B cell (primary cell): ENCODE results near the gene LARGE2. TPM values are rescaled to one million over a fixed set of nuclear protein-coding genes. Genes with fewer than 3 reads are reported as not detected.

Source experiments
- ATAC-seq: fragments of 200-7000 bp; cut with Tn5 transposase; one replicate; pipeline ENCODE4 v1.10.0; 2021; ENCODE audit warnings: low read depth, mild to moderate bottlenecking, moderate number of reproducible peaks, moderate library complexity
- CTCF ChIA-PET: fragments of 350-600 bp; sonication (Branson Sonifier 250); formaldehyde crosslinking; loops from one replicate; lab custom pipeline; 2021; ENCODE audit warnings: antibody characterized with exemption, inconsistent platforms; lab: Charles Lee
- POLR2A ChIA-PET: fragments of 350-600 bp; sonication (Branson Sonifier 250); formaldehyde crosslinking; loops from one replicate; lab custom pipeline; 2021; ENCODE audit warnings: antibody characterized with exemption; lab: Charles Lee
- DNase-seq: peaks from one replicate; pipeline ENCODE4 v3.0.0; 2013
- H2AFZ ChIP-seq: 2 replicates; pipeline ENCODE4 v1.6.1; 2012; ENCODE audit warnings: mild to moderate bottlenecking, low read depth, low read length; ENCODE audit not compliant: insufficient read depth, poor library complexity, severe bottlenecking
- H3K27ac ChIP-seq, 2 donors: 1 replicate in 1 of 2; 2 replicates in 1 of 2; pipeline ENCODE4 v1.5.1; 2012 to 2013; ENCODE audit warnings: low read length in 2 of 2, mild to moderate bottlenecking in 2 of 2, moderate library complexity in 1 of 2
- H3K27me3 ChIP-seq, 4 experiments: fragments of 200-600 bp in 1 of 4; sonication (generic) in 1 of 4; replicated peaks in 1 of 4; 1 replicate in 2 of 4; 2 replicates in 2 of 4; pipeline versions ENCODE4 v1.6.1 to v1.7.0; 2013 to 2016; ENCODE audit warnings: low read length in 3 of 4, mild to moderate bottlenecking in 2 of 4, mixed read lengths in 1 of 4, moderate library complexity in 1 of 4; ENCODE audit not compliant: insufficient read depth in 4 of 4, control insufficient read depth in 3 of 4; ENCODE audit errors: control extremely low read depth in 1 of 4
- H3K36me3 ChIP-seq, 2 experiments: replicated peaks in 1 of 2; 1 replicate in 1 of 2; 2 replicates in 1 of 2; pipeline versions ENCODE4 v1.6.1 to v1.7.1; 2013; ENCODE audit warnings: low read length in 1 of 2; ENCODE audit not compliant: insufficient read depth in 2 of 2, control insufficient read depth in 1 of 2; ENCODE audit errors: control extremely low read depth in 1 of 2, extremely low read depth in 1 of 2
- H3K4me1 ChIP-seq, 2 donors: fragments of 200-600 bp in 1 of 2; sonication (generic) in 1 of 2; 1 replicate in 1 of 2; 2 replicates in 1 of 2; pipeline versions ENCODE4 v1.5.1 to v1.6.1; 2013 to 2017; ENCODE audit warnings: low read length in 2 of 2; ENCODE audit not compliant: control insufficient read depth in 2 of 2, insufficient read depth in 2 of 2
- H3K4me2 ChIP-seq: replicated peaks from 2 replicates; pipeline ENCODE3; 2012; ENCODE audit warnings: mild to moderate bottlenecking, low read depth, low read length; ENCODE audit not compliant: poor library complexity, severe bottlenecking
- H3K4me3 ChIP-seq, 5 experiments: fragments of 200-600 bp in 1 of 5; sonication (generic) in 1 of 5; 1 replicate in 3 of 5; 2 replicates in 2 of 5; pipeline versions ENCODE4 v1.5.1 to v1.7.0; 2011 to 2016; ENCODE audit warnings: low read length in 4 of 5, mild to moderate bottlenecking in 4 of 5, low read depth in 2 of 5, control low read depth in 1 of 5, moderate library complexity in 1 of 5; ENCODE audit not compliant: insufficient read depth in 1 of 5; ENCODE audit errors: control extremely low read depth in 1 of 5, extremely low read depth in 1 of 5
- H3K79me2 ChIP-seq: fragments of 200-600 bp; sonication (generic); one replicate; pipeline ENCODE4 v1.6.0; 2016; ENCODE audit warnings: low read length; ENCODE audit not compliant: control insufficient read depth, insufficient read depth
- H3K9ac ChIP-seq: fragments of 200-600 bp; sonication (generic); 2 replicates; pipeline ENCODE4 v1.6.1; 2017; ENCODE audit warnings: mild to moderate bottlenecking, low read length, moderate library complexity
- H3K9me3 ChIP-seq, 3 donors: one replicate each; pipeline versions ENCODE4 v1.6.1 to v1.7.1; 2013; ENCODE audit warnings: low read length in 2 of 3; ENCODE audit not compliant: control insufficient read depth in 2 of 3, insufficient read depth in 1 of 3; ENCODE audit errors: control extremely low read depth in 1 of 3
- H4K20me1 ChIP-seq: 2 replicates; pipeline ENCODE4 v1.6.0; 2012; ENCODE audit warnings: mild to moderate bottlenecking, low read length; ENCODE audit not compliant: insufficient read depth, control insufficient read depth, poor library complexity, severe bottlenecking
- H3K27ac Mint-ChIP-seq: one replicate; pipeline ENCODE4 v1.8.0; 2021; ENCODE audit warnings: mixed read lengths
- H3K27me3 Mint-ChIP-seq: one replicate; pipeline ENCODE4 v1.8.0; 2021; ENCODE audit warnings: mixed read lengths
- H3K4me1 Mint-ChIP-seq: one replicate; pipeline ENCODE4 v1.8.0; 2021; ENCODE audit warnings: mixed read lengths
- H3K4me3 Mint-ChIP-seq: one replicate; pipeline ENCODE4 v1.8.0; 2021; ENCODE audit warnings: mixed read lengths
- H3K9me3 Mint-ChIP-seq: one replicate; pipeline ENCODE4 v1.8.0; 2022; ENCODE audit warnings: mixed read lengths; ENCODE audit not compliant: insufficient read depth
- EZH2 ChIP-seq: IDR thresholded peaks from 2 replicates; pipeline ENCODE4 v1.6.1; 2012; ENCODE audit warnings: borderline replicate concordance, low read depth, mild to moderate bottlenecking, moderate library complexity, low read length; ENCODE audit not compliant: insufficient read depth, poor library complexity, severe bottlenecking
- WGBS: methylation state at CpG from one replicate; pipeline ENCODE4 v1.1.5; 2013; ENCODE audit warnings: missing lambda C conversion rate; ENCODE audit not compliant: insufficient coverage; 5-methylcytosine and 5-hydroxymethylcytosine counted together
- intact Hi-C: fragments of 100-400 bp; cut with micrococcal nuclease; formaldehyde crosslinking; loops from one replicate; pipeline ENCODE4 v1.10.0; 2022
- polyA plus RNA-seq: library from polyadenylated mRNA; depleted of rRNA; stranded (reverse); fragments of >200 nt; gene quantifications from 2 replicates; pipeline ENCODE4 v1.2.3, GENCODE V29; 2012
- total RNA-seq, 2 donors: library from RNA; stranded (reverse); fragments of 120-200 nt in 1 of 2; gene quantifications; 1 replicate in 1 of 2; 2 replicates in 1 of 2; pipeline versions ENCODE4 v1.2.3 to v1.2.4, GENCODE V29; 2013 to 2022
- TF ChIP-seq, protein P1 (sequence below): fragments of 200-600 bp; IDR thresholded peaks from one replicate; pipeline ENCODE4 v1.8.0; 2022; ENCODE audit warnings: antibody characterized with exemption, mild to moderate bottlenecking

The LARGE2 gene
- total and polyA plus RNA-seq, 2 donors (not counting 1 experiment from before 2014, with no cell fraction given) = 109 to 264 TPM

DNA sequence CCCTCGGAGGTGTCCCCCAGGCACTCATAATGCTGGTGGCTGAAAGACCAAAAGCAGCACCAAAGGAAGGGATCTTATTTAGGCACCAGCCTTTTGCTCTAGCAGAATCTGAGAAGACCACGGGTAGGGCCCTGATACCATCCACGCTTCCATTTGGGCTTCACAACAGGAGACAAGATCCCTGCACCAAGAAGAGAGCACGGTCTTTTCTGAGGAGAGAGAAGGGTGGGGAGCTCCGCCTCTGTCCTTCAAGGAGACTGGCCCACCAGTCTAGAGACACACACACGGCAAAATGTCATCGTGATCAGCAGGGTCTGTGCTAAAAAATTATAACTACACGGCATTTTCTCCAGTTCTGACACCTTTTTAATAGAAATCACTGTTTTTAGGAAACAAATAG lies 9.8 kb downstream of the LARGE2 start:
- H3K27me3 Mint-ChIP-seq = no peaks in the 10 kb centered on the region
- DNase-seq = peak; percentile 16
- Histone ChIP-seq H3K9ac (peak overlapping the region; percentile 82), H4K20me1 (peaks cover 37% of the 10 kb centered on the region), H3K4me1 (peaks cover 76 to 89% of the 10 kb centered on the region in 2 donors), H3K79me2 (peaks cover 89% of the 10 kb centered on the region), H3K27me3 (no peaks in the 10 kb centered on the region), H3K9me3 (no peaks in the 10 kb centered on the region), H2AFZ (no peak overlapping the region), H3K36me3 (peaks cover 0 to 25% of the 10 kb centered on the region in 2 experiments), H3K4me3 (peak overlapping the region; percentile 63 to 95 (median 90)), H3K27ac (peak overlapping the region; percentile 92 to 93), H3K4me2 (peak overlapping the region; percentile 91)
- ATAC-seq = no peak
- no peak for TF ChIP-seq EZH2
- TF ChIP-seq, protein P1, sequence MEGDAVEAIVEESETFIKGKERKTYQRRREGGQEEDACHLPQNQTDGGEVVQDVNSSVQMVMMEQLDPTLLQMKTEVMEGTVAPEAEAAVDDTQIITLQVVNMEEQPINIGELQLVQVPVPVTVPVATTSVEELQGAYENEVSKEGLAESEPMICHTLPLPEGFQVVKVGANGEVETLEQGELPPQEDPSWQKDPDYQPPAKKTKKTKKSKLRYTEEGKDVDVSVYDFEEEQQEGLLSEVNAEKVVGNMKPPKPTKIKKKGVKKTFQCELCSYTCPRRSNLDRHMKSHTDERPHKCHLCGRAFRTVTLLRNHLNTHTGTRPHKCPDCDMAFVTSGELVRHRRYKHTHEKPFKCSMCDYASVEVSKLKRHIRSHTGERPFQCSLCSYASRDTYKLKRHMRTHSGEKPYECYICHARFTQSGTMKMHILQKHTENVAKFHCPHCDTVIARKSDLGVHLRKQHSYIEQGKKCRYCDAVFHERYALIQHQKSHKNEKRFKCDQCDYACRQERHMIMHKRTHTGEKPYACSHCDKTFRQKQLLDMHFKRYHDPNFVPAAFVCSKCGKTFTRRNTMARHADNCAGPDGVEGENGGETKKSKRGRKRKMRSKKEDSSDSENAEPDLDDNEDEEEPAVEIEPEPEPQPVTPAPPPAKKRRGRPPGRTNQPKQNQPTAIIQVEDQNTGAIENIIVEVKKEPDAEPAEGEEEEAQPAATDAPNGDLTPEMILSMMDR = no peak
- POLR2A ChIA-PET = interaction anchor here (10.9 kb wide), 1 partner anchor 11 kb away, joined by 162 read pairs; the partner anchor contains the start of genes LARGE2 and PEX16
- 61% methylated on average over 4 of the region's 8 CpGs for WGBS
- peaks cover 96% of the 10 kb centered on the region for H3K4me1 Mint-ChIP-seq
- H3K27ac Mint-ChIP-seq = peak overlapping the region; percentile 92
- intact Hi-C loops = loop anchor here (2.0 to 10.0 kb wide), 4 partner anchors 75 to 1623 kb away; partner anchors contain the start of genes CELF1, PHF21A and SLC35C1
- CTCF ChIA-PET = interaction anchor here (3.4 to 11.4 kb wide), 3 partner anchors 11 to 74 kb away, joined by 17 to 98 read pairs (median 50); partner anchors contain the start of genes LARGE2 and PEX16
- peak overlapping the region; percentile 95 for H3K4me3 Mint-ChIP-seq
- H3K9me3 Mint-ChIP-seq = no peaks in the 10 kb centered on the region
